Astrocyte of the cerebellum (primary cell): ENCODE measurements around the gene JAKMIP1.

Experiments used
- DNase-seq: peaks from one replicate; pipeline ENCODE4 v3.0.0-alpha.2; 2011; ENCODE audit warnings: low read depth
- H3K4me3 ChIP-seq: 2 replicates; pipeline ENCODE4 v1.5.1; 2011; ENCODE audit warnings: mild to moderate bottlenecking, low read depth, low read length, moderate library complexity
- in situ Hi-C: cut with HindIII; loops from 2 replicates; pipeline ENCODE4 v1.10.0; 2017; ENCODE audit warnings: low sequenced_read_pairs
- TF ChIP-seq, protein P1 (sequence below): IDR thresholded peaks from 2 replicates; pipeline ENCODE4 v1.5.1; 2012; ENCODE audit warnings: low read length, low read depth, moderate library complexity, mild to moderate bottlenecking; ENCODE audit errors: missing control alignments

The JAKMIP1 gene

GRCh38 chr4:6201580-6202091 lies 1.3 kb upstream of the JAKMIP1 start:
- TF ChIP-seq, protein P1, sequence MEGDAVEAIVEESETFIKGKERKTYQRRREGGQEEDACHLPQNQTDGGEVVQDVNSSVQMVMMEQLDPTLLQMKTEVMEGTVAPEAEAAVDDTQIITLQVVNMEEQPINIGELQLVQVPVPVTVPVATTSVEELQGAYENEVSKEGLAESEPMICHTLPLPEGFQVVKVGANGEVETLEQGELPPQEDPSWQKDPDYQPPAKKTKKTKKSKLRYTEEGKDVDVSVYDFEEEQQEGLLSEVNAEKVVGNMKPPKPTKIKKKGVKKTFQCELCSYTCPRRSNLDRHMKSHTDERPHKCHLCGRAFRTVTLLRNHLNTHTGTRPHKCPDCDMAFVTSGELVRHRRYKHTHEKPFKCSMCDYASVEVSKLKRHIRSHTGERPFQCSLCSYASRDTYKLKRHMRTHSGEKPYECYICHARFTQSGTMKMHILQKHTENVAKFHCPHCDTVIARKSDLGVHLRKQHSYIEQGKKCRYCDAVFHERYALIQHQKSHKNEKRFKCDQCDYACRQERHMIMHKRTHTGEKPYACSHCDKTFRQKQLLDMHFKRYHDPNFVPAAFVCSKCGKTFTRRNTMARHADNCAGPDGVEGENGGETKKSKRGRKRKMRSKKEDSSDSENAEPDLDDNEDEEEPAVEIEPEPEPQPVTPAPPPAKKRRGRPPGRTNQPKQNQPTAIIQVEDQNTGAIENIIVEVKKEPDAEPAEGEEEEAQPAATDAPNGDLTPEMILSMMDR, result no peak
- no peak overlapping the region for H3K4me3 ChIP-seq
- in situ Hi-C loops, result no loop called here
- DNase-seq, result no peak

- in situ Hi-C loops, result no loop called here
- no peak for DNase-seq
- peak overlapping the region; percentile 13 for H3K4me3 ChIP-seq
- TF ChIP-seq, protein P1, result no peak
Measured at GRCh38 chr4:6200922-6201362, 593 bp upstream of the JAKMIP1 start.

DNA sequence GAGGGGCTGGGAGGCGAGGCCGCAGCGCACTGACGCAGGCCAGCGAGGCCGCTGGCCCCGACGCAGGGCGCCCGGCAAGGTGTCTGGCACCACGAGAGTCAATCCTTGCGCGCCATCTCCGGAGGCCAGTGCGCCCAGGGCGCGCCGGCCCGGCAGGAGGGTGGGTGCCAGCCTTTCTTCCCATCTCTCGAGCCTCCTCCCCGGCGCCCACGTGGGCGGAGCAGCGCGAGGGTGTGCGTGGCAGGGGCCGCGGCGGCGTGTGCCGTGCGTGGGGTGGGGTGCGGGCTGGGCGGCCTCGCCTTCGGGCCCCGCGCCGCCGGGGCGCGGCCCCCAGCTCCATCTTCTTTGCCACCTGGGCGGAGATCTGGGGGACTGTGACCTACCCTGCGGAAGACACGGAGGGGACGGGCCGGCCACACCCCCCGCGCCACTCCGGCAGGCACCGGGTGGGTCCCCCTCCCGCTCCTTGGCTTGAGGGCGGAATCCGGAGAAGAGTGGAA lies 877 bp downstream of the JAKMIP1 start:
- in situ Hi-C loops, result no loop called here
- H3K4me3 ChIP-seq, result no peak overlapping the region
- TF ChIP-seq, protein P1, result no peak
- DNase-seq, result no peak

GRCh38 chr4:6198768-6199421 lies 1.5 kb downstream of the JAKMIP1 start:
- H3K4me3 ChIP-seq, result no peak overlapping the region
- TF ChIP-seq, protein P1, result no peak
- in situ Hi-C loops, result no loop called here
- no peak for DNase-seq

DNA sequence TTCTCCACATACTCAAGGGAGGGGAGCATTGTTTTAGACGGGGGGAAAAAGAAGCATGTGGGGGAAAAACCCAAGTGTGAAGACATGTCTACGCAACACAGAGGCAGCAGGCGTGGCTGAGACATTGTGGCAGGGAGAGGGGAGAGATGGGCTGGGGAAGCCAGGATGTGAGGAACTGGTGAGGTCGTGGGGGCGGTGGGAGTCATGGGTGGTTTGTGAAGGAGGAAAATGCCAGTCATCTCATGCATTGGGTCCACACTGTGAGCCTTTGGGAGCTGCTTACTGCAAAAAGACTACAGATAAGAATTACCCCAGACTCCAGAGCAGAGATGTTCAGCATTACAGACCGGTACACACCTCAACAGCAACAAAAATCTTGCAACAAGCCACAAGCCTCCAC lies 2.1 kb downstream of the JAKMIP1 start:
- in situ Hi-C loops, result no loop called here
- no peak overlapping the region for H3K4me3 ChIP-seq
- TF ChIP-seq, protein P1, result no peak
- DNase-seq, result no peak

- TF ChIP-seq, protein P1, result no peak
- in situ Hi-C loops, result no loop called here
- no peak overlapping the region for H3K4me3 ChIP-seq
- DNase-seq, result no peak
Measured at GRCh38 chr4:6197433-6198174, 2.7 kb downstream of the JAKMIP1 start.
